HL-60 (cell line): ENCODE data around the gene EVC.

Source experiments
- CTCF ChIP-seq: IDR thresholded peaks from one replicate; pipeline ENCODE4 v1.5.1; 2011; ENCODE audit warnings: low read length, control low read depth, inconsistent platforms; ENCODE audit not compliant: insufficient read depth
- POLR2AphosphoS5 ChIP-seq: IDR thresholded peaks from 2 replicates; pipeline ENCODE4 v1.6.1; 2012; ENCODE audit warnings: low read depth
- REST ChIP-seq: IDR thresholded peaks from 2 replicates; pipeline ENCODE4 v1.6.1; 2012; ENCODE audit warnings: low read depth; ENCODE audit not compliant: insufficient replicate concordance

GRCh38 chr4:5798462-5798861, 87.5 kb downstream of the EVC start:
- TF ChIP-seq CTCF (no peak), REST (no peak), POLR2AphosphoS5 (no peak)
